Kidney epithelial cell (primary cell): ENCODE measurements around the gene TRAPPC12. TPM values are rescaled to one million over a fixed set of nuclear protein-coding genes. Genes with fewer than 3 reads are reported as not detected.

ENCODE experiments used
- DNase-seq: peaks from one replicate; pipeline ENCODE4 v3.0.0-alpha.2; 2010; ENCODE audit warnings: low read depth
- H3K27me3 ChIP-seq: 2 replicates; pipeline ENCODE4 v1.6.0; 2011; ENCODE audit warnings: low read length; ENCODE audit not compliant: control insufficient read depth, insufficient read depth
- H3K36me3 ChIP-seq: 2 replicates; pipeline ENCODE4 v1.5.1; 2011; ENCODE audit warnings: low read length; ENCODE audit not compliant: control insufficient read depth, insufficient read depth
- H3K4me3 ChIP-seq: 2 replicates; pipeline ENCODE4 v1.5.1; 2011; ENCODE audit warnings: low read depth, mild to moderate bottlenecking, control low read depth, low read length
- total RNA-seq: library from RNA; depleted of rRNA; stranded (reverse); fragments of >200 nt; gene quantifications from 2 replicates; pipeline ENCODE4 v1.2.3, GENCODE V29; 2015
- TF ChIP-seq, protein P1 (sequence below): IDR thresholded peaks from 2 replicates; pipeline ENCODE4 v1.5.1; 2011; ENCODE audit warnings: mild to moderate bottlenecking, moderate library complexity, low read length, control low read depth, inconsistent platforms; ENCODE audit not compliant: insufficient read depth, poor library complexity, severe bottlenecking

Gene TRAPPC12
- total RNA-seq, 1 donor from 2014 or later: 47.7 TPM

DNA sequence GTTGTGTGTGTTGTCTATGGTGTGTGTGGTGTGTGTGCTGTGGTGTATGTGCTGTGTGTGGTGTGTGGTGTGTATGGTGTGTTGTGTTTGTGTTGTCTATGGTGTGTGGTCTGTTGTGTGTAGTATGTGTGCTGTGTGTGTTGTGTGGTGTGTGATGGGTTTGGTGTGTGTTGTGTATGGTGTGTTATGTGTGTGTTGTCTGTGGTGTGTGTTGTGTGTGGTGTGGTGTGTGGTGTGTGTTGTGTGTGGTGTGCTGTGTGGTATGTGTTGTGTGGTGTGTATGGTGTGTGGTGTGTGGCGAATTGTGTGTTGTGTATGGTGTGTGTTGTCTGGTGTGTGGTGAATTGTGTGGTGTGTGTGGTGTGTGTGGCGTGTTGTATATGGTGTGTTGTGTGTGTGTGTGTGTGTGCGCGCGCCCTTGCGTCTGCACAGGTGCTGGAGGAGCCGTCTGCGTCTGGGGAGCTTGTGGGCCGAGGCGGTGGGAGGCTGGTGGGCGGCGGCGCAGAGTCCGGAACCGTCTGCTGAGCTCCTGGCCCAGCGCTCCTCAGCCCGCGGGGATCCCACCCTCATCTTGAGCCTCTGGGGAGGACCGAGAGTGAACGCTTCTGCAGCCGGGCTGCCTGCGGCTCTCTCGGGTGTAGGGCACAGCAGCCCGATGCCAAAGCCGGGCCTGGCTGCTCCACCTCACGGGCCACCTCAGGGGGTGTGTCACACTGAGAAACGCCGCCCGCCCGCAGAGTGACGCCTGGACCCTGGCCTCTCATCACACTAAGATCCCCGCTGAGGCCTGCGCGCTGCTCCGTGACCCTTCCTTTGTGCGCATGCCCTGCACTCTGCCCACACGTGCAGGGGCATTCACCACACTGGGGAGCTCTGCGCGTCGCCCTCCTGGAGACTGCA, 148.6 kb downstream of the TRAPPC12 start:
- DNase-seq: no peak
- Histone ChIP-seq H3K27me3 (no peaks in the 10 kb centered on the region), H3K36me3 (no peaks in the 10 kb centered on the region), H3K4me3 (no peak overlapping the region)
- TF ChIP-seq, protein P1, sequence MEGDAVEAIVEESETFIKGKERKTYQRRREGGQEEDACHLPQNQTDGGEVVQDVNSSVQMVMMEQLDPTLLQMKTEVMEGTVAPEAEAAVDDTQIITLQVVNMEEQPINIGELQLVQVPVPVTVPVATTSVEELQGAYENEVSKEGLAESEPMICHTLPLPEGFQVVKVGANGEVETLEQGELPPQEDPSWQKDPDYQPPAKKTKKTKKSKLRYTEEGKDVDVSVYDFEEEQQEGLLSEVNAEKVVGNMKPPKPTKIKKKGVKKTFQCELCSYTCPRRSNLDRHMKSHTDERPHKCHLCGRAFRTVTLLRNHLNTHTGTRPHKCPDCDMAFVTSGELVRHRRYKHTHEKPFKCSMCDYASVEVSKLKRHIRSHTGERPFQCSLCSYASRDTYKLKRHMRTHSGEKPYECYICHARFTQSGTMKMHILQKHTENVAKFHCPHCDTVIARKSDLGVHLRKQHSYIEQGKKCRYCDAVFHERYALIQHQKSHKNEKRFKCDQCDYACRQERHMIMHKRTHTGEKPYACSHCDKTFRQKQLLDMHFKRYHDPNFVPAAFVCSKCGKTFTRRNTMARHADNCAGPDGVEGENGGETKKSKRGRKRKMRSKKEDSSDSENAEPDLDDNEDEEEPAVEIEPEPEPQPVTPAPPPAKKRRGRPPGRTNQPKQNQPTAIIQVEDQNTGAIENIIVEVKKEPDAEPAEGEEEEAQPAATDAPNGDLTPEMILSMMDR: no peak

Other genes with a start within 250 kb of the TRAPPC12 start
- gene EIPR1, start 1.9 kb upstream of the TRAPPC12 start, total RNA-seq: 62.2 and 67.2 TPM in 2 replicates
- gene ADI1, start 139.8 kb downstream of the TRAPPC12 start, total RNA-seq: 24.2 and 25.6 TPM in 2 replicates
- gene RNASEH1, start 178.6 kb downstream of the TRAPPC12 start, total RNA-seq: 39.0 and 43.0 TPM in 2 replicates
- 3,924 and 4,999 TPM in 2 replicates for gene RPS7, start 195.6 kb downstream of the TRAPPC12 start, total RNA-seq
- not detected in 2 replicates for gene COLEC11, start 215.4 kb downstream of the TRAPPC12 start, total RNA-seq